Measurements from ENCODE around the gene ATP6V0A1.

ATP6V0A1 gene

GRCh38 chr17:42463976-42464400 lies 5.3 kb downstream of the ATP6V0A1 start (continued):
- no peak for TF ChIP-seq GLIS3 (CRISPR knock-in tag; IDR thresholded peaks at IDR 0.05)
- no peak for TF ChIP-seq ZNF70 (CRISPR knock-in tag; IDR thresholded peaks at IDR 0.05)

GRCh38 chr17:42467889-42468288 lies 9.2 kb downstream of the ATP6V0A1 start:
- ATAC-seq = no peak
- TF ChIP-seq ZNF70 (CRISPR knock-in tag; IDR thresholded peaks at IDR 0.05) = no peak
- no peak for TF ChIP-seq SNAI2 (CRISPR knock-in tag; IDR thresholded peaks at IDR 0.05)
- no peak for TF ChIP-seq BACH2 (CRISPR knock-in tag; IDR thresholded peaks at IDR 0.05; ENCODE audit: borderline replicate concordance)

GRCh38 chr17:42472709-42473521 lies 14.2 kb downstream of the ATP6V0A1 start:
- no peak for ATAC-seq
- TF ChIP-seq PATZ1 (CRISPR knock-in tag; IDR thresholded peaks at IDR 0.05; ENCODE audit: borderline replicate concordance) = no peak
- no peak for TF ChIP-seq ESRRG (CRISPR knock-in tag; IDR thresholded peaks at IDR 0.05)
- no peak for TF ChIP-seq ZNF8 (CRISPR knock-in tag; IDR thresholded peaks at IDR 0.05)
- no peak for TF ChIP-seq ZFP3 (CRISPR knock-in tag; IDR thresholded peaks at IDR 0.05)
- TF ChIP-seq ZC3H10 (CRISPR knock-in tag; IDR thresholded peaks at IDR 0.05) = no peak
- no peak for TF ChIP-seq RARB (CRISPR knock-in tag; IDR thresholded peaks at IDR 0.05)
- no peak for TF ChIP-seq CSDC2 (CRISPR knock-in tag; IDR thresholded peaks at IDR 0.05)
- no peak for TF ChIP-seq ZNF565 (CRISPR knock-in tag; conservative IDR thresholded peaks at IDR 0.05; ENCODE audit: low read depth)

GRCh38 chr17:42474276-42474675 lies 15.6 kb downstream of the ATP6V0A1 start:
- no peak for TF ChIP-seq CSDC2 (CRISPR knock-in tag; IDR thresholded peaks at IDR 0.05)
- no peak for TF ChIP-seq PPARA (CRISPR knock-in tag; IDR thresholded peaks at IDR 0.05; ENCODE audit: borderline replicate concordance)
- TF ChIP-seq ZNF565 (CRISPR knock-in tag; conservative IDR thresholded peaks at IDR 0.05; ENCODE audit: low read depth) = no peak
- no peak for TF ChIP-seq ARNTL (CRISPR knock-in tag; IDR thresholded peaks at IDR 0.05; ENCODE audit: borderline replicate concordance, low read depth)
- TF ChIP-seq CSRNP3 (CRISPR knock-in tag; IDR thresholded peaks at IDR 0.05) = no peak
- no peak for TF ChIP-seq ZC3H10 (CRISPR knock-in tag; IDR thresholded peaks at IDR 0.05)
- no peak for TF ChIP-seq ESRRG (CRISPR knock-in tag; IDR thresholded peaks at IDR 0.05)
- no peak for TF ChIP-seq TCF4 (CRISPR knock-in tag; IDR thresholded peaks at IDR 0.05; ENCODE audit: borderline replicate concordance)
- no peak for TF ChIP-seq TOX (CRISPR knock-in tag; IDR thresholded peaks at IDR 0.05; ENCODE audit: borderline replicate concordance)
- TF ChIP-seq OSR1 (CRISPR knock-in tag; IDR thresholded peaks at IDR 0.05) = no peak
- no peak for TF ChIP-seq BACH2 (CRISPR knock-in tag; IDR thresholded peaks at IDR 0.05; ENCODE audit: borderline replicate concordance)
- no peak for TF ChIP-seq PATZ1 (CRISPR knock-in tag; IDR thresholded peaks at IDR 0.05; ENCODE audit: borderline replicate concordance)
- no peak for TF ChIP-seq ZFP30 (CRISPR knock-in tag; IDR thresholded peaks at IDR 0.05)
- no peak for TF ChIP-seq POU6F1 (CRISPR knock-in tag; IDR thresholded peaks at IDR 0.05; ENCODE audit: borderline replicate concordance, low read depth)
- no peak for TF ChIP-seq CREB5 (CRISPR knock-in tag; IDR thresholded peaks at IDR 0.05; ENCODE audit: low read depth)
- no peak for ATAC-seq

All from SK-N-SH treated with all-trans-retinoic acid at 6 μM for 48 hours (cell line).